IPS-18c (cell line): Measurements from ENCODE around the gene LYRM4.

Experiments used
- H3K4me3 ChIP-seq: 2 replicates; pipeline ENCODE4 v1.7.0; 2013; ENCODE audit warnings: low read depth, mild to moderate bottlenecking, low read length, moderate library complexity; ENCODE audit not compliant: insufficient read depth
- H3K9me3 ChIP-seq: one replicate; pipeline ENCODE4 v1.6.1; 2013; ENCODE audit warnings: mild to moderate bottlenecking, low read length, moderate library complexity; ENCODE audit not compliant: control insufficient read depth, insufficient read depth

LYRM4 gene

DNA sequence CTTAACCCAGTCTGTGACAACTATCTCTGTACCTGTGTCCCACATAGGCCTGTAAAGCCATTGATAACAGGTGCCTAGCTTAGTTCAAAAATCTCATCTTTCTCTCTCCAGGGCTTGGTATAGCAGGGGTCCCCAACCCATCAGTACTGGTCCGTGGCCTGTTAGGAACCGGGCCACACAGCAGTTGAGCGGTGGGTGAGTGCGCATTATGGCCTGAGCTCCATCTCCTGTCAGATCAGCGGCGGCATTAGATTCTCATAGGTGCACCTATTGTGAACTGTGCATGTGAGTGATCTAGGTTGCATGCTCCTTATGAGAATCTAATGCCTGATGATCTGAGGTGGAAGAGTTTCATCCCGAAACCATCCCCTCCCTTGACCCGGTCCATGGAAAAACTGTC lies 3.4 kb downstream of the LYRM4 start:
- H3K9me3 ChIP-seq: no peaks in the 10 kb centered on the region
- H3K4me3 ChIP-seq: no peak overlapping the region

DNA sequence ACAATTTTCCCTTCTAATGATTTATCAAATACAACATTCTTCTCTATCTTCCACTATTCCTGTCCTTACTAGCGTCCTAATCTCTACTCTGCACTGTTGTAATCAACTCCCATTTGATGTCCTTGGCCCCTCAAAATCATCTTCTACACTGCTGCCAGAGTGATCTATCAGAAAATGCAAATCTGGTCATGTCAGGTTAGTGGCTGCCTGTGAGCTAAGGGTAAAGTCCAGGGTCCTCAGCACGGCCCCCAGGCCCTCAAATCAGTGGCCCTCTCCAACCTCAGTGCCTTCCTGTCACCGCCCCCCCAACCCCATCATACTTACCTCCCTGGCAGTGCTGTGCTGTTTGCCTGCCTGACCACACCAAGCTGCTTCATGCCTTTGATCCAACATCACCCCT lies 3.8 kb downstream of the LYRM4 start:
- no peak overlapping the region for H3K4me3 ChIP-seq
- no peaks in the 10 kb centered on the region for H3K9me3 ChIP-seq

DNA sequence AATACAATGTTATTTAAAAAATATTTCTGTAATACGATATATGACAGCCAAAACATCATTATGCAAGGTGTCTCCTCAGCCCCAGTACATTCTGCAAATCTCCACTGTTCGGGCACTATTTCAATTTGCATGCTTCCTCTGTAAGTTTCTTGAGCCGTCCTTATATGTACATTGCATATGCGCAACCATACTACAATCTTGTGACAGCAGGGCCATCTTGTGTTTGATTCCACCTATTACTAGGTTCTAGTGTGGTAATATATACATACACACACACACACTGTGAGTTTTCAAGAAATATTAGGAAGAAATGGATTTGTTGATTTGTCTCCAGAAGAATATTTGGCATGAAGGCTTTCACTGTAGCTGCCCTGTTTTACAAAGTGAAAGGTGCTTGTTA lies 9.8 kb downstream of the LYRM4 start:
- H3K9me3 ChIP-seq: no peaks in the 10 kb centered on the region
- H3K4me3 ChIP-seq: no peak overlapping the region

DNA sequence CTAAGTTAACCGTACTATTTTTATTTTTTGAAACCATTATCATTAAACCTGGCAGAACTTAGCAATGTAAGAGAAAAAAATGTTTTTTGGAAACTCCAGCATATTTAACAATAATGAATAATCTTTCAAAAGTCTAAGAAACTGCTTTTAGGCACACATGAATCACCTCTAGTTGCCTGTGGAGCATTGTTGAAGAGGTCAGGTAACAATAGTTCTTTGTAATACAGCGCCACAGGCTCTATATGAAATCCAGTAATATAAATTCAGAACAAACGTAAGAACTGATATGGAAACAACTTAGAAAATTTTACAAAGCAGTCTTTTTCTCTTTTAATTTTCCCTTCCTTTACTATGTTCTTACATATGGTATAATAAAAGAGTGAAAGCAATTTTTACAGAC lies 10.3 kb downstream of the LYRM4 start:
- no peaks in the 10 kb centered on the region for H3K9me3 ChIP-seq
- H3K4me3 ChIP-seq: no peak overlapping the region

GRCh38 chr6:5249451-5250122 lies 11.2 kb downstream of the LYRM4 start:
- Histone ChIP-seq H3K4me3 (no peak overlapping the region), H3K9me3 (no peaks in the 10 kb centered on the region)

DNA sequence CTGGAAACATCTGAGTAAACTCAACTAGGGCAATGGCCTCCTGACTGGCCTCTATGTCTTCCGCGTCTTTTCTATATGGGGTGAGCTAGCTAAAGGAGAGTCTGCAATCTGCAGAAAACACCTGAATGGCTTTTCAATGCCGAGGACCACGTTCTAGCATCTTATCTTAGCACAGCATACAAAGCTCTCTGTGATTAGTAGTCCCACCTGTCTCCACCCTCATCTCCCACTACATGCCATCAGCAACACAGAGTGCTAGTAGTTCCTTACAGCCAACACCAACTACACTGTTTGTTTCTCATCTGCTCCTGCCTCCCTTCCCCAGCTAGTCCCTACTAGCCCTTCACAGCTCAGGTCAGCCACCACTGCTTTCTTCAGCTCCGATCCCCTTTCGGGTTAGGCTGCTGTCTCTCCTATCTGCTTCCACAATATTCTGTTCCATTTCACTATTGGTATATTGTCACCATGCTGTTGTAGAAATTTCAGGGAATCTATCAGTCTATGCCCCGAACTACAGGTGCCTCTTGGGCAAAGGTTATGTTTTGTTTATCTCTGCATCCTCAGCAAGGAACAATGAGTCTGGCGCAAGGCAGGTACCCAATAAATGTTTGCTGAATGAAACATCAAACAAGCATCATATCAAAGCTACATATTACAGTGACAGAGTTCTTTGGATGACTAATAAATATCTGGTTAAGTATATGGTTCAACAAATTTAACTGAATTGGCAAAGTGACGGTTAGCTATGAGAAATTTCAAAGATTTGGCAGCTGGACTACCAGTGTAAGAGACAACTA lies 12.2 kb downstream of the LYRM4 start:
- H3K4me3 ChIP-seq: no peak overlapping the region
- H3K9me3 ChIP-seq: no peaks in the 10 kb centered on the region

DNA sequence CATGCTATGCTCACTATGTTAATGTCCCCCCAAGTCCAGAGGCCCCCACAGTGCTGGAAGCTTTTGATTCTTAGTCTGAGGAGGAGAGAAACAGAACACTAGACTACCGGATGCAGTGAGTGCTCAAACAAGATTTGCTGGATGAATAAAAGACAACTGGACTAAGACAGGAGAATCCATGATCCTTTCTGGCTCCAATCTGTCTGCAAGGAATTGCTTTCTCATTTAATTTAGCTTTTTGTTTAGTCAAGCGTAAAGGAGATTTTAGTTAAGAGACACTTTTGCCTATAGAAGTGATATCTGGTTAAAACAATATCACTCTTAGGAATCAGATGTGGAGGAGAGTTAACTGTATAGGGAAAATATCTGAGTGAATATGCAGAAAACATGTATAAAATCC lies 13.5 kb downstream of the LYRM4 start:
- Histone ChIP-seq H3K4me3 (no peak overlapping the region), H3K9me3 (no peaks in the 10 kb centered on the region)

DNA sequence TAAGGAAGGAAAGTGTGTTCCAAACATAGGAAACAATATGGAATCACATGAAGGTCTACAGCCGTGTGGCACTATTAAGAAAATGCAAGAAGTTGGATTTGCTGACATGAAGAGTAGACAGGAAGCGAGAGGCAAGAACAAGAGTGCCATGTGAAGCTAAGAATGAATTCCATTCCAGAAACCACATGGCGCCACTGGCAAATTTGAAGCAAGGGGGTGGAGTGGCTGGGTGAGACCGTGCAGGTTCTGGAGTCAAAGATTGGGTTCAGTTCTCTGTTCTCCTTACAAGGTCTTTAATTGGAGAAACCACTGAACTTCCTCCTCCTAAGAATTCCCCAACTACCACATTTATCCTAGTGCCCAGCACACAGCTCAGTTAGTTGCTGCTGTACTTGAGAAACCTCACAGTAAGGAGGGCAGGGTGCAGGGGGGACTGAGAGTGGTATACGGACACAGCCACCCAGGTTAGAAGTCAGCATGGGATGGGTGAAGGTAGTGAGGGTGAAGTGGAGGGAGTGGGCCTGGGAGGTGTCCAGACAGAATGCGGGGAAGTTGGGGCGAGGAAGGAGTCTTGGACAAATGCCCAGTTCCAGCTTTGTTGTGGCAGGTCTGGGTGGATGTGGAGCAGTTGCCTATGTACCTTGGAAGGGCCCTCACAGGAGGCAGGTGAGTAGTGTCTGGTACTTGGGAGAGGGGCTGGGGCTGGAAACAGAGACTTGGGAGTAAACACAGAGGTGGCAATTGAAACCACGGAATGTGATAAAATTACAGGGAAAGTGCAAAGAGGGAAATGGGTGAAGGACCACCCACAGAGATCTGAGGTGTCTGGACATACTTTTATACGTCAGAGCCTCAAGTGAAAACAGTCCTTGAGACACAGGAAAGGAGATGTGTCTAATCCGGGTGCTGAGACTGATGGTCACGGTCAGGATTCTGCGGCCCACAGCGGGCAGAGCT lies 14.3 kb downstream of the LYRM4 start:
- no peaks in the 10 kb centered on the region for H3K9me3 ChIP-seq
- H3K4me3 ChIP-seq: no peak overlapping the region

DNA sequence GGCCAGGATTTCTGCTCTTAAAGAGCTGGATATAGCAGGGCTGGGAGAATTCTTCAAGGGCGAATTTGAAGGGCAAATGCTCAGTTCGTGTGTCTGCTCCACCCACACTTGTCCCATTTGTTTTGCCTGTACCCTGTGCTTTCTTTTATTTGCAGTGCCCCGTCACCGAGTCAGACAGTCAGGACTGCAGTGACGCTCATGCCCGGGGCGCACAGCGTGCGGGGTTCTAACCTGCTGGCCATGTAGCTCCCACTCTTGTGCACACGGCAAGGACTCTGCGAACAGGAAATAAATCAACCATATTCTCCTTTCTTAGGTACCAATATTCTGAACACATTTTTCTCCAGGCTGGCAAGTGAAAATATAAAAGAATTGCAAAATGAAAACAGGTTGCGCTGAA lies 17.7 kb downstream of the LYRM4 start:
- H3K4me3 ChIP-seq: no peak overlapping the region
- no peaks in the 10 kb centered on the region for H3K9me3 ChIP-seq

DNA sequence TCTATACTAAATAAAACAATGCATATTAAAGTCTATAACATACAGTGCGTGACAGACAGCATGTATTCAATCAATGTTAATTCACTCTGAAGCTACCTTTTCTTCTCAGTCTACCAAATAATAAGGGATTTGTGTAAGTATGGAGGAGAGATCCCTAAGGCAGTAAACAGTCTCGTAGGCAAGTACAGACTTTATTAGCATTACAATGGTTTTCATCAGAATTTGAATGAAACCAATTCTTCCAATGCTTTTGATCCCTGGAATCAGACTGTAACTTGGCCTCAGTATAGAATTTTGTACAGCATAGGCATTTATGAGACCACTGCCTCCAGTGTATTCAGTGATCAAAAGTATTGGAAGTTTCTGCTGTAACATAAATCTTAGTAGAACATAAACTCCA lies 19.5 kb downstream of the LYRM4 start:
- Histone ChIP-seq H3K4me3 (no peak overlapping the region), H3K9me3 (no peaks in the 10 kb centered on the region)

GRCh38 chr6:5238336-5238735 lies 22.4 kb downstream of the LYRM4 start:
- no peak overlapping the region for H3K4me3 ChIP-seq
- H3K9me3 ChIP-seq: no peaks in the 10 kb centered on the region

DNA sequence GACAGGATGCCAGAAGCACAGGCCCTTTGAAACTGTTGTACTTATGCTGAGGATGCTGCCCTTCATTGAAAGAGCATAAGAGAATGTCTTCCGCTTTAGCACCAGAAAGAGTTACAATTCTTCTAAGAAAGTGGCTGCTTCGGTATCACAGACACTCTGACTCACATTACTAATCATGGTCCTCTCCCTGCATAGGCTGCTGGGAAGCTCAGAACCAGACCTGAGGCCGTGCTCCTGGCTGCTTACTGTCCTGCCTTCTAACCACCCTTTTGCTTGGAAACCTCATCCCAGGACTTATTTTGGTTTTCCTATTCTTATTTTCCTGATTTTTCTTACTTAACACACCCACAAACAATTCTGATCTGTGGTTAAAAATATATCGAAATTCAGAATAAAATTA lies 22.9 kb downstream of the LYRM4 start:
- Histone ChIP-seq H3K4me3 (no peak overlapping the region), H3K9me3 (no peaks in the 10 kb centered on the region)

DNA sequence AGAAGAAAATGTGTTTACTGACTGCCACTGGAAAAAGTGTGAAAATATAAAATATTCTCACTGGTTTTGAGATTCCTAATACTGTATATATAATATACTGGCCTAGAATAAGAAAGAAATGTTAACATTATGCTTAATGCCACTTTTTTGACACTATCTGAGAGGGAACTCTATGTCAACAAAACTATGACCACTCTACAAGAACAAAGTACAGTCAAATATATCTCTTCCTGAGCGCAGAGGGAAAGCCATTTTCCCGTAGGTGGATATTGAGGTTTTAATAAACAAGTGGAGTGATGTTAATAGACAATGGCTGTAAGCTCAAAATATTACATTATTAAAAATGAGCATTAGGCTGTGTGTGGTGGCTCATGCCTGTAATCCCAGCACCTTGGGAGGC lies 24.9 kb downstream of the LYRM4 start:
- Histone ChIP-seq H3K4me3 (no peak overlapping the region), H3K9me3 (no peaks in the 10 kb centered on the region)

- no peaks in the 10 kb centered on the region for H3K9me3 ChIP-seq
- H3K4me3 ChIP-seq: no peak overlapping the region
Observed at GRCh38 chr6:5234874-5235273, 25.9 kb downstream of the LYRM4 start.

DNA sequence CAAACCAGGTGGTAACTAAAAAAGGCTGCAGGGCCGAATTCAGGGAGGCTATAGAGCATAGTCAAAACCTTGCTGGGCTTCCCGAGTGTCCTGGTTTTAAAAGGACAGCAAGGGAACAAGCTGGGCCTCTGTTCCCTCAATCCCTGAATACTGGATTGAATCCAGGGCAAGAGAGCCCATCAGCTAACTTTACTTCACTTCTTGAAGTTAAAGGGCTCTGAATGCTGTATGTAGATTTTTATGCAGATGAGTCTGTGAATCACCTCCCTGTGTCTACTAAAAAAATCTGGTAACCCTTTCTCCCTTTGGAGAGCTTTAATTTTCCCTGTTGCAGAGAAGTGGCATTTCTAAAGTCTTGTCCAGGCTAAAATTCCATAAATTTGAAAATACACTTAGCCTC lies 29.5 kb downstream of the LYRM4 start:
- Histone ChIP-seq H3K9me3 (no peaks in the 10 kb centered on the region), H3K4me3 (no peak overlapping the region)

- Histone ChIP-seq H3K4me3 (no peak overlapping the region), H3K9me3 (no peaks in the 10 kb centered on the region)
Observed at GRCh38 chr6:5230081-5230480, 30.7 kb downstream of the LYRM4 start.

DNA sequence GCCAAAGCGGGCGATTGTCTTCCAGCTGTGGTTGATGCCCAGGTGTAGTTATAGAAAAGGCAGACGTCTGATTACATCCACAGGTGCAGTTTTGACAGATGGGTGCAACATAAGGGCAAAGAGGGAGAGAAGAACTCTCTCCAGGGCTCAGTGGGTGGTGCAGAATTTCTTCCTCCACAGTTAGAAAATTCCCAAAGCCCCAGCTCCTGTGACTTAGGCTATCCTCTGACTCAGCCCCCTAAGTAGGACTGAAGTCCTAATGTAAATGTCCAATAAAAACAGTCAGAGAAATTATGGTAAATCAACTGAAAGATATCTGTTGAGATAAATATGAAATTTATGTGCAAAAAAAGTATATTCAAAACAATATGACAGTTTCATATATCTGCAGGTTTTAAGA lies 31.4 kb downstream of the LYRM4 start:
- Histone ChIP-seq H3K9me3 (no peaks in the 10 kb centered on the region), H3K4me3 (no peak overlapping the region)

DNA sequence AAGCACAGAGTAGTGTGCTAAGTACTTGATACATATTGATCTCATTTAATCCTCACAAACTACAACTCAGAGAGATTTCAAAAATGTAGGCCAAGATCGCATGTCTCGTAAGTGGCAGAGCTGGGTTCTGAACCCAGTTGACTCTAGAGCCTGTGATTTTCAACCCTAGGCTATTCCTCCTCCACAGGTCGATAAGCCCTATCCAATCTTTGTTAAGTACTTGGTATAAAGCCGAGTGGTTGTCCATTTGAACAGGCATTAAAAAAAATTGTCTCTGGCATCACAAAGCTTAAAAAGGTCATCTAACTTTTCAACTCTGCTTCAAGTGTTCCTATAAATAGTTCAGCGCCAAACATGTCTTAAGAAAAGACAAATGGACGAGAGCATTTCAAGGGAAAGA lies 37.4 kb downstream of the LYRM4 start:
- Histone ChIP-seq H3K9me3 (no peaks in the 10 kb centered on the region), H3K4me3 (no peak overlapping the region)
